ENCODE measurements around the gene ALPP.
"Not testable (repeated sequence)": the region's sequence is repeated elsewhere in the genome, so short reads cannot be mapped to it uniquely, and the experiment has no call there.

The ALPP gene

GRCh38 chr2:232378735-232379151, at the start of gene ALPP:
ALPP (plus strand) TSS chr2:232378751; CDS start chr2:232378803, 52 bp downstream.
- not testable (repeated sequence) for DNase-seq (ENCODE audit: low spot score)

GRCh38 chr2:232329716-232330067, 48.9 kb upstream of the ALPP start:
- no peak for DNase-seq (ENCODE audit: low spot score)

GRCh38 chr2:232330068-232330999, 48.2 kb upstream of the ALPP start:
- DNase-seq (ENCODE audit: low spot score): no peak

- DNase-seq (ENCODE audit: low spot score): not testable (repeated sequence)
Observed at GRCh38 chr2:232331061-232331460, 47.5 kb upstream of the ALPP start.

- DNase-seq (ENCODE audit: low spot score): not testable (repeated sequence)
Observed at GRCh38 chr2:232331641-232332040, 46.9 kb upstream of the ALPP start.

DNA sequence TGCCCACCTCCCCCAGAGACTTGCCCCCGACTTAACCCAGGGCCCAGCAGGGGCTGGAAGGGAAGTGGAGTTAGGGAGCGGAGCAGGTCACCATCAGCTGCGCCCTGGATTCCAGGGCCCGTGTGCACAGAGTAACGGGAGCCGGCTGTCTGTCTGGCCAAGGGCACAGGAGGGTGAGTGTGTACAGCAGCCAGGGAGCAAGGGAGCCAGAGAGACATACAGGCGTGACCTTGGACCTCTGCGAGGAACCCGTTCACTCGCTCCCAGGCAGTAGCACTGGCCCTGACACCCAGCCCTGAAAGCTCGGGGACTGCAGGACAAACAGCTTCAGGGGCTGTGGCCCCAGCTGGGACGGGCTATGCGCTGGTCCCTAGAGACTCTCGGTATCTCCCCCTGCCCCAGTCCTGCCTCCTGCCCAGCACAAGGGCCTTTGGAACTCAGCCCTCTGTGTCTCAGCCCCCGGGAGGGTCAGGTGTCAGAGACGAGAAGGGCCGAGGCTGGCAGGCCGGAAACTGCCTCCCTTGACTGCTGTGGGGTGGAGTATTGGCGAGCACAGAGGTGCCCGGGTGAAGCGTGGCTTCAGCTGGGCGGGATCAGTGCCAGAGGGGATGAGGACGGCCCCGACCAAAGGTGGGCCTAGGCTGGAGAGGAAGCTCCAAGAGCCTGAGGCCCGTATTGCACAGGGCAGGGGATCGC, 46.2 kb upstream of the ALPP start:
- DNase-seq (ENCODE audit: low spot score): not testable (repeated sequence)

DNA sequence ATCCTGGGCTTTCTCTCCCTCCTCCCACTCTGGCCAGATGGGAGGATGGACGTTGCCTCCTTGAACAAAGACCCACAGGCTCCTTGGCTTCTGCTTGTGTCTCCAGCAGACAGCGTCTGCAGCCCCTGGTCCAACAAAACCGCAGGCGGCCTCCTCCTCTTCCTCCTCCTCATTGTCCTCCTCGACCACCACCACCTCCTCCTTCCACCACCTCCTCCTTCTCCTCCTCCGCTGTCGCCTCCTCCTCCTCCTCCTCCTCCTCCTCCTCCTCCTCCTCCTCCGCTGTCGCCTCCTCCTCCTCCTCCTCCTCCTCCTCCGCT, 45.7 kb upstream of the ALPP start:
- DNase-seq (ENCODE audit: low spot score): no peak

DNA sequence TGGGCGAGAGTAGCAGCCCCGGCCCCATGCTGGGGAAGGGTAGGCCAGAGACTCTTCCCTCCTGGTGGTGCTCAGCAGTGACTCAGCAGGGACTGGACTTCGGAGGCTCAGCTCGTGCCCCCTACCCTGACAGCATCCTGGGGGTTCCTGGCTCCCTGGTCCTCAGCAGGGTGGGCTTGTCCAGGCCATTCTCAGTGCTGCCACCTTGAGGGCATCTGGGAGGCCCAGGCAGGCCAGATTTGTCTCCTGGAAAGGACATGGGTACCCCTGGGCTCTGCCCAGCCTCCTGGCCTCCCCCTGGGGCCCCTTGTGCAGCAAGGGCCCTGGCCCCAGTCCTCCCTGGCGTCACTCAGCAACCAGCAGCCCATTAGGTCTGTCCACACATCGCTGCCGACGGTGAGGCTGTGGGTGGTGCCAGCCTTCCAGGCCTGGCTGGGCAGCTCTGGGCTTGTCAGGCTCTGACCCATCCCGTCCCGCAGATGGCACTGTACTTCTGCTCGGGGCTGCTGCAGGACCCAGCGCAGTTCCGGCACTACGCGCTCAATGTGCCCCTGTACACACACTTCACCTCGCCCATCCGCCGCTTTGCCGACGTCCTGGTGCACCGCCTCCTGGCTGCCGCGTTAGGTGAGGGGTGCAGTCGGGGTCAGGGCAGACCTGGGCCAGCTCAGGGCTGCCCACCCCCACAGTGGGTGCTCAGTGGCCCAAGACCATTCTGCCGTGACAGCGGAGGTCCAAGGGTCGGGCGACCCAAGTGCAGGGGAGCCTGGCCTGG, 45.0 kb upstream of the ALPP start:
- no peak for DNase-seq (ENCODE audit: low spot score)

DNA sequence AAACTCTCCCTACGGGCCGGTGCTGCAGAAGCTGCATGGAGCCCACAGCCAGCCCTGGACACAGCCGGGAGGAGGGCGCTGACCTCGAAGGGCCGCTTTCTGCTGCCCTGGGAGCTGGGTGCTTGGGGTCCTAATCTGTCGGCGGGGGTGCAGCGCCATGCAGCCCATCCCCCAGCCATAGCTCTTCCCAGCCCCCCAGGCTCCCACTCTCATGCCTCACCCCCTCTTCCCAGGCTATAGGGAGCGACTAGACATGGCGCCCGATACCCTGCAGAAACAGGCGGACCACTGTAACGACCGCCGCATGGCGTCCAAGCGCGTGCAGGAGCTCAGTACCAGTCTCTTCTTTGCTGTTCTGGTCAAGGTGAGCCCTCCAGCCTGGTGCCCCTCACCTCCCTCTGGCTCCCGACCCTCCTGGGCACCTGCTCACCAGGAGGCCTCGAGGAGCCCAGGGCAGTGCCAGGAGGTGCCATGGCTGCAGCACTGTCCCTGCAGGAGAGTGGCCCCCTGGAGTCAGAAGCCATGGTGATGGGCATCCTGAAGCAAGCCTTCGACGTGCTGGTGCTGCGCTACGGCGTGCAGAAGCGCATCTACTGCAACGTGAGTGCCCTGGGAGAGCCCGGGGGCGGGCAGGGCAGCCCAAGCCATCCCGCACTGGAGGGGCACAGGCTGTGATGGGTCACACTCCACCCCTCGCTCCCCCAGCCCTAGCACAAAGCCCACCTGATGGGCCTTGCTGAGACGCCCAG, 44.2 kb upstream of the ALPP start:
- DNase-seq (ENCODE audit: low spot score): not testable (repeated sequence)

GRCh38 chr2:232334885-232335205, 43.7 kb upstream of the ALPP start:
- not testable (repeated sequence) for DNase-seq (ENCODE audit: low spot score)

- DNase-seq (ENCODE audit: low spot score): not testable (repeated sequence)
Observed at GRCh38 chr2:232335206-232335858, 43.2 kb upstream of the ALPP start.

GRCh38 chr2:232335859-232336215, 42.7 kb upstream of the ALPP start:
- DNase-seq (ENCODE audit: low spot score): no peak

- DNase-seq (ENCODE audit: low spot score): no peak
Observed at GRCh38 chr2:232336241-232336736, 42.3 kb upstream of the ALPP start.

DNA sequence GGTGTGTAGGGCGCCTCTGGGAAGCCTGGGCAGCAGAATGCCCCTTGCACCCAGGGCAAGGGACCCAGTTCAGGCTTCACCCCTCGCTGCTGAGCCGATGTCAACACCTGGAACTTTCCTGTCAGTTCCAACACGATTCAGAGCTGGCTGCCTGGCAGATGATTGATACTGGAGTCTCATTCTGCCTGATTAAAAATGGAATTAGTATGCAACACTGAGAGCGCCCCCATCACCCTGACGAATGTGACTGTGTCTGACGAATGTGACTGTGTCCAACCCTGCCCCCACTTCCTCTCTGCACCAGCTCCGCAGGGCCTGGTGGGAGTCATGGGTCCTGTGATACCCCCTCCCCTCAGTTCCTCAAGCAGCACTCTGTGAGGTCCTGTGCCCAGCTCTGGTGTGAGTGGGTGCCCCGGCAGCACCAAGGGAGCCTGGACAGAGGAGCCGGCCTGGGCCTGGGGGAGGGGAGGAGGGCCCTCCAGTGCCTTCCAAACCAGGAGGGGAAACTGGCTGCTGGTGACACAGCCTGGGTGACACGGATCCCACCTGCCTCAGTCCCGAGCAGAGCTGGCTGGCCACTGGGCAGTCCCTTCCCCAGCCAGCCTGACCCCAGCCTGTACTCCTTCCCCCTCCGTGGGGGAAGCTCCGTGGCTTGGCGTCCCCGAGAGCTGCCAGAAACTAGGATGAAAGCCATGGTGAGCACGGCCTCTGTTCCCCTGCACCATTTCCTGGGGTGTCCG, 41.4 kb upstream of the ALPP start:
- DNase-seq (ENCODE audit: low spot score): no peak

DNA sequence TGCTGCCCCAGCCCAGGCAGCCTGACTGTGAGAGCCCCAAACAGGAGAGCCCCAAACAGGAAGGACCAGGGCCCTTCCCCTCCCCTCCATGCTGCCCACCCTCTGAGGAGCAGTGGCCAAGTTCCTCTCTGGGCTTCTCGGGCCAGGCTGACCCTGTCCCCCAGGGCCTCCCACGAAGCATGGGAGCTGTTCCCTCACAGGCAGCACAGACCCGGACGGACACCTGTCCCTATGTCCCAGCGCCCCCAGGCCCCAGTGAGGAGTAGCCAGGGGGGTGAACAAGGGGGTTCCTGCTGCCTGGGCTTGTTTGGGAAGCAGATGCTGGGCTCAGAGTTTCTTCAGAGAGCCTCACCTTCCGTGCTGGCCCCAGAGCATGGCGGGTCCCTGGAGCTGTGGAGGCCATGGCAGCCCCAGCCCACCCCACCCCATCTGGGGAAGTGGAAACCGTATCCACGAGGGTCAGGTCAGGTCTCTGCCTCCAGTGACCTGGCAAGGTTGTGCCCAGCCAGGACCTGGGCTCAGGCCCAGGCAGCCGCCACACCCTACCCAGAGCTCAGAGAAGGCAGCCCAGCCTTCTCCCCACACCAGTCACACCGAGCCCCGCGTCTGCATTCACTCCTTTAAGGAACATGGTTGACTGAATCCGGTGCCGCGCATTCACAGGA, 40.3 kb upstream of the ALPP start:
- not testable (repeated sequence) for DNase-seq (ENCODE audit: low spot score)

DNA sequence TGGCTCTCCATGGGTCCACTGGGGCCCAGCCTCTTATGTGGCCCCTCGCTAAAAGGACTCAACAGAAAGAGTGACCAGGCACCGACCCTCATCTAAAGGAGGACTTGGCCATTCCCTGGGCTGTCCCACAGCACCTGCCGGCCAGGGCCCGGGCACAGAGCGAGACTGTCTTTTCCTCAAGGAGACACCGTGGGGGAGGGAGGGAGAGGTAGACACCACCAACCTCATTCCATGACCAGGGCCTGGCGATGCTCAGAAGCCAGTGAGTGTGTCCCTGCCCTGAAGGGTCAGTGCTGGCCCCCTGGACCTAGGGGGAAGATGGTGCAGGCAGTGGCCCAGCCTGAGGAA, 39.8 kb upstream of the ALPP start:
- no peak for DNase-seq (ENCODE audit: low spot score)

- no peak for DNase-seq (ENCODE audit: low spot score)
Observed at GRCh38 chr2:232339121-232340081, 39.1 kb upstream of the ALPP start.

DNA sequence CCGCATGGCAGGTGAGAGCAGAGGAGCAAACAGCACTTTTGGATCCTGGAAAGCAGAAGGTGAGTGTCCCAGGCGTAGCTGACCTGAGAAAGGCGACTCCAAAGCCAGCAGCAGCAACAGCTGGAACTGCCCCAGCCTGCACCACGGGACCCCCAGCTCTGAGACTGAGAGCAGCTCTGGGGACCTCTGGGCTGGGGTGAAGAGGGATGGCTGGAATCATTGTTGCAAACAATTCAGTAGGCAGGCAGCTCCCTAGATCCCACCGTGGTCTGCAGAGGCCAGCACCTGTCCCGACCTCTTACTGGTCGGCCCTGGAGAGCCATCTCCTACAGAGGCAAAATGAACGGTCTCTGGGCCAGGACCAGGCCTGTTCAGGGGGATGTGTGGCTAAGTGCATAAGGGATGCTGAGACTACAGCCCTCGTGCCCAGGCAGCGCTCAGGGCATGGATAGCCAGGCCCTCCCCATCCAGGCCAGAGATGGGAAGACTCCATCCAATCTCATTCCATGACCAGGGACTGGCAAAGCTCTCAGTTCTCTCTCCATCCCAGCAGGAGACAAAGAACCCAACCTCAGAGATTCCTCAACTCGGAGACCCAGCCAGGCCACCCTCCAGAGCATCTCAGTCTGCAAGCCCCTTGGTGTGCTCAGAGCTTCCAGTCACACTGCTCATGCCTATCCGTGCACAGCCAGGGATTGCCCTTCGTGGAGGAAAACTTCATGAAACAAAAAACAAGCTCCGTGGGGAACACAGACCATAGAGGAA, 38.2 kb upstream of the ALPP start:
- no peak for DNase-seq (ENCODE audit: low spot score)
